Lower leg skin (tissue), 3 donors: ENCODE results near the gene NHLH1.

Source experiments
- CTCF ChIP-seq, 3 donors: fragments of 450-650 bp; IDR thresholded peaks; one replicate each; pipeline ENCODE4 v1.5.1; 2016; ENCODE audit warnings: antibody characterized with exemption in 3 of 3, mild to moderate bottlenecking in 3 of 3, moderate library complexity in 2 of 3
- POLR2A ChIP-seq, 2 donors: fragments of 450-650 bp; IDR thresholded peaks; one replicate each; pipeline ENCODE4 v1.6.1; 2016 to 2017; ENCODE audit warnings: antibody characterized with exemption in 2 of 2, mild to moderate bottlenecking in 1 of 2, moderate library complexity in 1 of 2

DNA sequence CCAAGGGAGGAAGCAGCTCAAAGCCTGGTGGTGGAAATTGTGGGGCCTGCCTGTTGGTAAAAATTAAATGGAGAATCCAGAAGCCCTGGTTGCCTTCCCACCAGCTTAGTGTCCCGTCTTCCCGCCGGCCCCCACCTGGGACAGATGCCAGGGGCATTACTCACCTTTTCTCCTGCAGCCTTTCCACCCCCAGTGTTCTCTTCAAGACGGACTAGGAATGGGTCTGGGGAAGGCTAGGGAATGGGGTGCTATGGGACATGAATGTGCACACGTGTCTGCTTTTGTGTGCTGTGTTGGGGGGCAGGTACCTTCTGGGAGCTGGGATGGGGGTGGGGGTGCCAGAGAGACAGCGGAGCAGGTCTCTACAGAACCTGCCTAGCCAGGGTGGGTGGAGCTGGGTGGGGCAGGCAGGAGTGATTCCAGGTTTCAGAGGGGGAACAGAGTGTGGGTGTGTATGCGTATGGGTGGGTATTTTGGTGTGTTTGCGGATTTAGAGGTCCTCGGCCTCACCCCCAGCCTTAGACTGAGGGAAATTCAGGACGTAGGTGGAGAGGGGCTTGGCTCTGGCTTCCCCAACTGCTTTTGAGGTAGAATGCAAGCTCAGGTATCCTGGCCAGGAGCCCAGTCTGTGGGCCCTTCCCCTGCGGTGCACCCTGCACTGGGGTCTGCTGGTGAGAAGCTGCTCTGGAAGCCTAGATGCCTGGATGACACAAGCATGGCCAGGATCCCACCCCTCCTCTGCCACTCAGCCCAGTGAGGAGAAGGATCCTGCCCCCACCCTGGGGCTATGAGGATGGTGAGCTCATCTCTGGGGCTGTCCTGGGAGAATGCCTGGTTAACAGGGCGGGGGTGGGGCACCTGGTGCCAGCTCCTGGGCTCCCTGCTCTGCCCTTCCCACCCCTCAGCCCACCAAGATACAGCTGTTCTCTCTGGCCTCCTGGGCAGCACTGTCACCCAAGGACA lies 41.2 kb downstream of the NHLH1 start:
- TF ChIP-seq POLR2A (IDR thresholded peaks at IDR 0.05) (no peak), CTCF (IDR thresholded peaks at IDR 0.05) (no peak)
